LNCAP (cell line): ENCODE results near the gene ARHGEF26.

Source experiments
- CTCF ChIP-seq: fragments of 450-650 bp; IDR thresholded peaks from 2 replicates; pipeline ENCODE4 v1.5.1; 2017; ENCODE audit warnings: mild to moderate bottlenecking

ARHGEF26 gene

GRCh38 chr3:154180836-154181691 is 59.9 kb downstream of the ARHGEF26 start:
- TF ChIP-seq CTCF = no peak

GRCh38 chr3:154182322-154182922 is 61.2 kb downstream of the ARHGEF26 start:
- TF ChIP-seq CTCF = no peak

- TF ChIP-seq CTCF = no peak
Measured at GRCh38 chr3:154182975-154183374, 61.8 kb downstream of the ARHGEF26 start.

DNA sequence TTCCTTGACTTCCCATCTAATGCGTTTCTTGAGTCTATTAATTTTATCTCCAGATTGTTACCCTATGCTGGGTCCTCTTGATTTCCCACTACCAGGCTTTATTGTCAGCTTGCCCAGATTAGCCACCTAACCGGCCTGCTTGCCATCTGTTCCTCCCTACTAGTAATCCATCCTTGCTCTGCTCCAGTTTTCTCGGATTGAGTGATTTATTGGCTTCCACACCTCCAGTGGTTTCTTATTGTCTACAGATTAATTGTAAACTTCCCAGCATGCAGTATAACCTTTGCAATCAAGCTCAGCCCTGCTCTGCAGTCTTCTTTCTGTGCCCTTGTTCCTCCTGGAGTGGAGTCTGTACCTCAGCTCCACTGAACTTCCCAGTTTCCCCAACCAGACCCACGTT is 63.4 kb downstream of the ARHGEF26 start:
- no peak for TF ChIP-seq CTCF

- no peak for TF ChIP-seq CTCF
Measured at GRCh38 chr3:154188437-154188836, 67.2 kb downstream of the ARHGEF26 start.

GRCh38 chr3:154188846-154189245 is 67.7 kb downstream of the ARHGEF26 start:
- TF ChIP-seq CTCF = no peak

DNA sequence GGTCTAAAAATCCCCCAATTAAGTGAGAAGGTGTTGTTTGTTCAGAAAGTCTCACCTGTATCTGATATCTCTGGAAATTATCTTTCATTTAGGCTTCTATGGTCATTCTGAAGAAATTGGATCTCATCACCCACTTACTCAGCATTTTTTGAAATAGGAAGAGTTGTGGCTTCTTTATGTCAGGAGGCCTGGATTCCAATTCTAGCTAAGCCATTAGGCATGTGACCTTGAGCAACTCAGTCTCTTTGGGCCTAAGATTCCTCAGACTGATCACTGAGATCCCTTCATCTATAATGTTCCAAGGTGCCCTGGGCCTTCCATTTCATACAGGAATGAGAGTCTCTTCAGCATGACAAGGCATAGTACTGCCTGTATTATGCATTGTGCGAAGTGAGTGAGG is 70.3 kb downstream of the ARHGEF26 start:
- TF ChIP-seq CTCF = no peak
